Panc1 (cell line): Measurements from ENCODE around the gene HOXB2. TPM values are rescaled to one million over a fixed set of nuclear protein-coding genes. Genes with fewer than 3 reads are reported as not detected.

Experiments used
- ATAC-seq: fragments of 200-7000 bp; cut with Tn5 transposase; 2 replicates; pipeline ENCODE4 v1.9.1; 2020; ENCODE audit warnings: mild to moderate bottlenecking, moderate library complexity
- BruUV-seq: library from RNA; stranded (reverse); fragments of 400-500 nt; replicated peaks from 2 replicates; lab custom pipeline; 2021; lab: Mats Ljungman, UMichigan
- CTCF ChIA-PET: fragments of 300-600 bp; sonication (Branson Sonifier 250); formaldehyde crosslinking; loops from one replicate; lab custom pipeline; 2022; ENCODE audit warnings: antibody characterized with exemption; lab: Charles Lee
- POLR2A ChIA-PET: fragments of 300-600 bp; sonication (Branson Sonifier 250); formaldehyde crosslinking; loops from one replicate; lab custom pipeline; 2022; ENCODE audit warnings: antibody characterized with exemption; lab: Charles Lee
- DNase-seq: peaks from one replicate; pipeline ENCODE4 v3.0.0-alpha.2; 2010; ENCODE audit warnings: low read depth, low spot score
- H3K27ac ChIP-seq: 2 replicates; pipeline ENCODE4 v1.5.1; 2011; ENCODE audit warnings: mild to moderate bottlenecking, low read length, inconsistent platforms
- H3K27me3 ChIP-seq: fragments of 200-500 bp; sonication (Bioruptor generic); 2 replicates; pipeline ENCODE4 v1.6.0; 2014; ENCODE audit warnings: low read length, inconsistent platforms; ENCODE audit not compliant: control insufficient read depth, insufficient read depth
- H3K36me3 ChIP-seq: fragments of 200-500 bp; sonication (Bioruptor generic); 2 replicates; pipeline ENCODE4 v1.5.1; 2014; ENCODE audit warnings: inconsistent platforms, mild to moderate bottlenecking, low read length, moderate library complexity; ENCODE audit not compliant: control insufficient read depth, insufficient read depth
- H3K4me1 ChIP-seq: 2 replicates; pipeline ENCODE4 v1.5.1; 2011; ENCODE audit warnings: inconsistent platforms, mild to moderate bottlenecking, low read length, moderate library complexity; ENCODE audit not compliant: control insufficient read depth, insufficient read depth
- H3K4me3 ChIP-seq, 2 experiments: 2 replicates each; pipeline ENCODE4 v1.5.1; 2011 to 2012; ENCODE audit warnings: low read depth in 2 of 2, low read length in 2 of 2, mild to moderate bottlenecking in 2 of 2, inconsistent platforms in 1 of 2, moderate library complexity in 1 of 2
- H3K9me3 ChIP-seq: fragments of 200-500 bp; sonication (Bioruptor generic); 2 replicates; pipeline ENCODE4 v1.5.1; 2014; ENCODE audit warnings: low read depth, mild to moderate bottlenecking, inconsistent platforms, low read length, moderate library complexity; ENCODE audit not compliant: control insufficient read depth, insufficient read depth
- CTCF ChIP-seq: fragments of 450-650 bp; IDR thresholded peaks from 2 replicates; pipeline ENCODE4 v1.5.1; 2017; ENCODE audit warnings: mild to moderate bottlenecking
- POLR2AphosphoS5 ChIP-seq: IDR thresholded peaks from 2 replicates; pipeline ENCODE4 v1.6.1; 2012; ENCODE audit warnings: mild to moderate bottlenecking, low read depth, low read length, moderate library complexity
- REST ChIP-seq, 2 experiments: IDR thresholded peaks; 2 replicates each; pipeline ENCODE4 v1.6.1; 2011 to 2012; ENCODE audit warnings: low read depth in 2 of 2, control low read depth in 1 of 2, low read length in 1 of 2, mild to moderate bottlenecking in 1 of 2, moderate library complexity in 1 of 2; ENCODE audit not compliant: insufficient read depth in 1 of 2
- SIN3A ChIP-seq: IDR thresholded peaks from 2 replicates; pipeline ENCODE4 v1.6.1; 2012; ENCODE audit warnings: low read depth, mild to moderate bottlenecking, low read length, moderate library complexity, borderline replicate concordance; ENCODE audit not compliant: insufficient read depth
- TCF7L2 ChIP-seq: IDR thresholded peaks from 2 replicates; pipeline ENCODE4 v1.6.1; 2011; ENCODE audit warnings: mild to moderate bottlenecking, low read depth, low read length, inconsistent platforms
- in situ Hi-C: cut with HindIII; loops from 2 replicates; pipeline ENCODE4 v1.10.0; 2016; ENCODE audit warnings: low sequenced_read_pairs, low pct_unique_long_range_greater_than_20kb
- intact Hi-C: fragments of 100-400 bp; cut with micrococcal nuclease; formaldehyde crosslinking; loops from one replicate; pipeline ENCODE4 v1.10.0; 2022; ENCODE audit not compliant: unreplicated experiment
- total RNA-seq: library from RNA; stranded (reverse); gene quantifications from one replicate; pipeline ENCODE4 v1.2.1, GENCODE V29; 2021; ENCODE audit not compliant: unreplicated experiment

The HOXB2 gene
- total RNA-seq, 1 experiment from 2014 or later = 70.1 TPM

GRCh38 chr17:48499735-48500434, 45.0 kb downstream of the HOXB2 start:
- Histone ChIP-seq H3K36me3 (no peaks in the 10 kb centered on the region), H3K27ac (peak overlapping the region; percentile 20; the same call in 1 of the 2 replicates), H3K4me1 (peaks cover 5% of the 10 kb centered on the region), H3K9me3 (no peaks in the 10 kb centered on the region), H3K4me3 (no peak overlapping the region), H3K27me3 (no peaks in the 10 kb centered on the region)
- in situ Hi-C loops (no loop called here), intact Hi-C loops (no loop called here)
- no peak for TF ChIP-seq TCF7L2
- no peak for TF ChIP-seq REST (IDR thresholded peaks at IDR 0.05; ENCODE audit: insufficient read depth in 1 of 2, low read depth in 2 of 2, low read length in 1 of 2)
- no peak for TF ChIP-seq CTCF
- no peak for TF ChIP-seq SIN3A
- no peak for TF ChIP-seq POLR2AphosphoS5
- ChIA-PET CTCF (interaction anchor here (0.7 kb wide), 1 partner anchor 52 kb away, joined by 3 read pairs; no protein-coding TSS in a partner anchor), POLR2A (no interaction called here)
- no TSS peak for BruUV-seq
- ATAC-seq (no peak), DNase-seq (no peak)

- BruUV-seq = no TSS peak
- Histone ChIP-seq H3K9me3 (no peaks in the 10 kb centered on the region), H3K4me3 (no peak overlapping the region), H3K36me3 (no peaks in the 10 kb centered on the region), H3K27me3 (no peaks in the 10 kb centered on the region), H3K27ac (no peak overlapping the region), H3K4me1 (peaks cover 12% of the 10 kb centered on the region)
- CTCF ChIA-PET = no interaction called here
- in situ Hi-C loops = no loop called here
- no peak for TF ChIP-seq CTCF
- TF ChIP-seq REST (IDR thresholded peaks at IDR 0.05; ENCODE audit: insufficient read depth in 1 of 2, low read depth in 2 of 2, low read length in 1 of 2) = no peak
- TF ChIP-seq SIN3A = no peak
- no peak for TF ChIP-seq TCF7L2
- no peak for TF ChIP-seq POLR2AphosphoS5
- ATAC-seq (no peak), DNase-seq (no peak)
- POLR2A ChIA-PET = no interaction called here
- intact Hi-C loops = no loop called here
Measured at GRCh38 chr17:48499248-48499647, 45.7 kb downstream of the HOXB2 start.
